Measurements from ENCODE around the gene BRAP.

GRCh38 chr12:111645433-111645832, 40.3 kb downstream of the BRAP start:
- TF ChIP-seq CTCF (optimal IDR thresholded peaks at IDR 0.05 in 1 of 3, IDR thresholded peaks at IDR 0.05 in 1 of 3, conservative IDR thresholded peaks at IDR 0.05 in 1 of 3; ENCODE audit: extremely low read depth in 1 of 3, insufficient read depth in 2 of 3, low read length in 3 of 3) (no peak), EZH2 (IDR thresholded peaks at IDR 0.05; ENCODE audit: low read length) (no peak)

Measured in keratinocyte (primary cell).